ENCODE measurements around the gene ZNF581. TPM values are rescaled to one million over a fixed set of nuclear protein-coding genes. Genes with fewer than 3 reads are reported as not detected.

Gene ZNF581
- total RNA-seq, 1 donor from 2014 or later, result 30.0 TPM

- FAIRE-seq (no peak), DNase-seq (ENCODE audit: low read depth) (no peak)
- H3K4me1 Mint-ChIP-seq (ENCODE audit: low read depth, unreplicated experiment), result peaks cover 9% of the 10 kb centered on the region
- H3K4me2 ChIP-seq (ENCODE audit: low read length), result no peak overlapping the region
- no peak overlapping the region for H3K4me3 ChIP-seq (ENCODE audit: insufficient read depth, low read depth, low read length)
- peaks cover 12% of the 10 kb centered on the region for H4K20me1 ChIP-seq (ENCODE audit: insufficient read depth, low read length)
- H3K27me3 Mint-ChIP-seq (ENCODE audit: low read depth, unreplicated experiment), result no peaks in the 10 kb centered on the region
- H3K36me3 Mint-ChIP-seq (ENCODE audit: low read depth, unreplicated experiment), result peaks cover 16% of the 10 kb centered on the region
- no peak overlapping the region for H3K4me3 Mint-ChIP-seq (ENCODE audit: unreplicated experiment)
- peaks cover 22% of the 10 kb centered on the region for H3K79me2 ChIP-seq (ENCODE audit: insufficient read depth, low read length)
- peaks cover 5% of the 10 kb centered on the region for H3K36me3 ChIP-seq (ENCODE audit: insufficient read depth, low read length)
- no peak overlapping the region for H3K27ac ChIP-seq (ENCODE audit: low read depth, low read length)
- TF ChIP-seq CTCF (IDR thresholded peaks at IDR 0.05; ENCODE audit: insufficient read depth, low read depth, low read length), result no peak
- TF ChIP-seq EZH2 (IDR thresholded peaks at IDR 0.05; ENCODE audit: insufficient read depth, low read length), result no peak
- H3K9me3 Mint-ChIP-seq (ENCODE audit: unreplicated experiment), result no peaks in the 10 kb centered on the region
- H2AFZ ChIP-seq (ENCODE audit: low read depth, low read length), result no peak overlapping the region
- H3K9me3 ChIP-seq (ENCODE audit: insufficient read depth, low read depth, low read length), result no peaks in the 10 kb centered on the region
- H3K27ac Mint-ChIP-seq (ENCODE audit: unreplicated experiment), result peak overlapping the region; percentile 58
- H3K4me1 ChIP-seq (ENCODE audit: insufficient read depth, low read length), result peaks cover 12% of the 10 kb centered on the region
- H3K27me3 ChIP-seq (ENCODE audit: insufficient read depth, low read length), result no peaks in the 10 kb centered on the region
- no peak overlapping the region for H3K9ac ChIP-seq (ENCODE audit: low read length)
Measured at GRCh38 chr19:55650126-55650557, 6.7 kb downstream of the ZNF581 start.

GRCh38 chr19:55650602-55651230 is 7.3 kb downstream of the ZNF581 start:
- FAIRE-seq, result no peak
- H3K4me3 Mint-ChIP-seq (ENCODE audit: unreplicated experiment), result peak overlapping the region; percentile 35

More at GRCh38 chr19:55650602-55651230, 7.3 kb downstream of the ZNF581 start:
- Histone ChIP-seq H3K36me3 (ENCODE audit: insufficient read depth, low read length) (no peaks in the 10 kb centered on the region), H3K9ac (ENCODE audit: low read length) (no peak overlapping the region), H3K4me2 (ENCODE audit: low read length) (no peak overlapping the region), H2AFZ (ENCODE audit: low read depth, low read length) (no peak overlapping the region), H3K79me2 (ENCODE audit: insufficient read depth, low read length) (peaks cover 22% of the 10 kb centered on the region), H3K4me3 (ENCODE audit: insufficient read depth, low read depth, low read length) (no peak overlapping the region), H3K27me3 (ENCODE audit: insufficient read depth, low read length) (no peaks in the 10 kb centered on the region), H3K27ac (ENCODE audit: low read depth, low read length) (no peak overlapping the region), H4K20me1 (ENCODE audit: insufficient read depth, low read length) (peaks cover 10% of the 10 kb centered on the region), H3K9me3 (ENCODE audit: insufficient read depth, low read depth, low read length) (no peaks in the 10 kb centered on the region), H3K4me1 (ENCODE audit: insufficient read depth, low read length) (peaks cover 14% of the 10 kb centered on the region)
- TF ChIP-seq CTCF (IDR thresholded peaks at IDR 0.05; ENCODE audit: insufficient read depth, low read depth, low read length), result no peak
- no peak for TF ChIP-seq EZH2 (IDR thresholded peaks at IDR 0.05; ENCODE audit: insufficient read depth, low read length)
- Mint-ChIP-seq H3K36me3 (ENCODE audit: low read depth, unreplicated experiment) (peaks cover 18% of the 10 kb centered on the region), H3K27ac (ENCODE audit: unreplicated experiment) (peak overlapping the region; percentile 58), H3K4me1 (ENCODE audit: low read depth, unreplicated experiment) (peaks cover 3% of the 10 kb centered on the region), H3K27me3 (ENCODE audit: low read depth, unreplicated experiment) (no peaks in the 10 kb centered on the region), H3K9me3 (ENCODE audit: unreplicated experiment) (no peaks in the 10 kb centered on the region)
- DNase-seq (ENCODE audit: low read depth), result no peak
